ENCODE data around the gene ALOX15B.

Gene ALOX15B

DNA sequence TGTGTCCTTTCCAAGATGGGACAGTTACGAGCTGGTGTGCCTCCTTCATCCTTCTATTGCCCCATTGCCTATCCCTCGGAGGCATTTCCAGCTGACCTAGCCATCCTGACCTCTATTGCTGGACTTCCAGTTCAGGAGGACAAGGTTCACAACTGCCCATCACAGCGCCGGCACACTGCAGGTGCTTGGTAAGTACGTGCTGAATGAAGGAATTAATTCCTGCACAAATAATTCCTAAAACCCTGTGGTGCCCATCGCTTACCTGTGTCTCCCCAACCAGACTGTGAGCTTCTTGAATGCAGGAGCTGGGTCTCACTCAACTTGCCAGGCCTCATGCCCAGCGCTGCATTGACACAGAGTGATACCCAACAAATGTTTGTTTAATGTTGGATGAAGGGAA is 13.0 kb downstream of the ALOX15B start:
- no peak overlapping the region for H3K4me2 ChIP-seq (ENCODE audit: low read depth, low read length, poor library complexity, severe bottlenecking)
- no peak overlapping the region for H2AFZ ChIP-seq (ENCODE audit: low read length)
- H3K9ac ChIP-seq (ENCODE audit: low read depth, low read length, poor library complexity, severe bottlenecking), result no peak overlapping the region
- H3K27me3 ChIP-seq (ENCODE audit: insufficient read depth, low read length, poor library complexity, severe bottlenecking), result no peaks in the 10 kb centered on the region
- H4K20me1 ChIP-seq (ENCODE audit: insufficient read depth, low read length, poor library complexity, severe bottlenecking), result no peaks in the 10 kb centered on the region
- peaks cover 15% of the 10 kb centered on the region for H3K4me1 ChIP-seq (ENCODE audit: insufficient read depth, low read length, poor library complexity, severe bottlenecking)
- no peaks in the 10 kb centered on the region for H3K9me3 ChIP-seq (ENCODE audit: insufficient read depth, low read depth, low read length)
- no peaks in the 10 kb centered on the region for H3K9me2 ChIP-seq (replicated peaks; ENCODE audit: low read depth, low read length)
- no peaks in the 10 kb centered on the region for H3F3A ChIP-seq (ENCODE audit: low read depth)
- no peak overlapping the region for H3K4me3 ChIP-seq (ENCODE audit: low read length, poor library complexity, severe bottlenecking)
- no peaks in the 10 kb centered on the region for H3K79me2 ChIP-seq (ENCODE audit: insufficient read depth, low read length)
- H3K36me3 ChIP-seq (ENCODE audit: insufficient read depth, low read length), result no peaks in the 10 kb centered on the region
- TF ChIP-seq, protein P1, sequence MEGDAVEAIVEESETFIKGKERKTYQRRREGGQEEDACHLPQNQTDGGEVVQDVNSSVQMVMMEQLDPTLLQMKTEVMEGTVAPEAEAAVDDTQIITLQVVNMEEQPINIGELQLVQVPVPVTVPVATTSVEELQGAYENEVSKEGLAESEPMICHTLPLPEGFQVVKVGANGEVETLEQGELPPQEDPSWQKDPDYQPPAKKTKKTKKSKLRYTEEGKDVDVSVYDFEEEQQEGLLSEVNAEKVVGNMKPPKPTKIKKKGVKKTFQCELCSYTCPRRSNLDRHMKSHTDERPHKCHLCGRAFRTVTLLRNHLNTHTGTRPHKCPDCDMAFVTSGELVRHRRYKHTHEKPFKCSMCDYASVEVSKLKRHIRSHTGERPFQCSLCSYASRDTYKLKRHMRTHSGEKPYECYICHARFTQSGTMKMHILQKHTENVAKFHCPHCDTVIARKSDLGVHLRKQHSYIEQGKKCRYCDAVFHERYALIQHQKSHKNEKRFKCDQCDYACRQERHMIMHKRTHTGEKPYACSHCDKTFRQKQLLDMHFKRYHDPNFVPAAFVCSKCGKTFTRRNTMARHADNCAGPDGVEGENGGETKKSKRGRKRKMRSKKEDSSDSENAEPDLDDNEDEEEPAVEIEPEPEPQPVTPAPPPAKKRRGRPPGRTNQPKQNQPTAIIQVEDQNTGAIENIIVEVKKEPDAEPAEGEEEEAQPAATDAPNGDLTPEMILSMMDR (conservative IDR thresholded peaks at IDR 0.05; ENCODE audit: low read length), result no peak
- TF ChIP-seq EZH2phosphoT487 (IDR thresholded peaks at IDR 0.05; ENCODE audit: borderline replicate concordance), result no peak

DNA sequence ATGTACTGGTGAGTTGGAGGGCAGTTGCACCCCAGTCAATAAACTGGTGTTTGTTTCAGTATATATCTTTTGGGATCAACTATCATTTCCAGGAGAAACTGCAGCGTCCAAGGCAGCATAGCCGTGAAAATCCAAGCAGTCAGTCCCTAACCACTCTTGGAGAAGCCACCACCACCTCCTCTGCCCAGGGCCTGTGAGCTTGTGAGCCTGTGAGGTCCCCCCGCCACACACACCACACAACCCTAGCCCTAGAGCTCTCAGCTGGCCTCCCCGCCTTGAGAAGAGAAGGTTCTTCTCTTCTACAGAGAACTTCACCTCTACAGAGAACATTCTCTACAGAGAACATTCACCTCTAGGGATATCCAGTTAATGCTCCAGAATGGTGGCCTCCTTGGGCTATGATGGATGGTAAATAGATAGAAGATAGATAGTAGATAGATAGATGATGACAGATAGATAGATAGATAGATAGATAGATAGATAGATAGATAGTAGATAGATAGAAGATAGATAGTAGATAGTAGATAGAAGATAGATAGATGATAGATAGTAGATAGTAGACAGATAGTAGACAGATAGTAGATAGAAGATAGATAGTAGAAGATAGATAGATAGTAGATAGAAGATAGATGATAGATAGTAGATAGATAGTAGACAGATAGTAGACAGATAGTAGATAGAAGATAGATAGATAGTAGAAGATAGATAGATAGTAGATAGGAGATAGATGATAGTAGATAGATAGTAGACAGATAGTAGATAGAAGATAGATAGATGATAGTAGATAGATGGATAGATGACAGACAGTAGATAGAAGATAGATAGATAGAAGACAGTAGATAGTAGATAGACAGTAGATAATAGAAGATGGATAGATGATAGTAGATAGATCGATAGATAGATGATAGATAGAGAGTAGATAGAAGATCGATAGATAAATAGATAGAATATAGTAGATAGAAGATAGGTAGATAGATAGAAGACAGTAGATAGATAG is 13.7 kb downstream of the ALOX15B start:
- no peaks in the 10 kb centered on the region for H3F3A ChIP-seq (ENCODE audit: low read depth)
- no peak overlapping the region for H3K4me3 ChIP-seq (ENCODE audit: low read length, poor library complexity, severe bottlenecking)
- no peaks in the 10 kb centered on the region for H4K20me1 ChIP-seq (ENCODE audit: insufficient read depth, low read length, poor library complexity, severe bottlenecking)
- no peaks in the 10 kb centered on the region for H3K79me2 ChIP-seq (ENCODE audit: insufficient read depth, low read length)
- no peaks in the 10 kb centered on the region for H3K36me3 ChIP-seq (ENCODE audit: insufficient read depth, low read length)
- H3K4me1 ChIP-seq (ENCODE audit: insufficient read depth, low read length, poor library complexity, severe bottlenecking), result peaks cover 22% of the 10 kb centered on the region
- no peak overlapping the region for H3K4me2 ChIP-seq (ENCODE audit: low read depth, low read length, poor library complexity, severe bottlenecking)
- no peaks in the 10 kb centered on the region for H3K9me2 ChIP-seq (replicated peaks; ENCODE audit: low read depth, low read length)
- no peaks in the 10 kb centered on the region for H3K27me3 ChIP-seq (ENCODE audit: insufficient read depth, low read length, poor library complexity, severe bottlenecking)
- H2AFZ ChIP-seq (ENCODE audit: low read length), result no peak overlapping the region
- no peak overlapping the region for H3K9ac ChIP-seq (ENCODE audit: low read depth, low read length, poor library complexity, severe bottlenecking)
- no peaks in the 10 kb centered on the region for H3K9me3 ChIP-seq (ENCODE audit: insufficient read depth, low read depth, low read length)
- TF ChIP-seq, protein P1 (conservative IDR thresholded peaks at IDR 0.05; ENCODE audit: low read length), result no peak
- TF ChIP-seq EZH2phosphoT487 (IDR thresholded peaks at IDR 0.05; ENCODE audit: borderline replicate concordance), result no peak

DNA sequence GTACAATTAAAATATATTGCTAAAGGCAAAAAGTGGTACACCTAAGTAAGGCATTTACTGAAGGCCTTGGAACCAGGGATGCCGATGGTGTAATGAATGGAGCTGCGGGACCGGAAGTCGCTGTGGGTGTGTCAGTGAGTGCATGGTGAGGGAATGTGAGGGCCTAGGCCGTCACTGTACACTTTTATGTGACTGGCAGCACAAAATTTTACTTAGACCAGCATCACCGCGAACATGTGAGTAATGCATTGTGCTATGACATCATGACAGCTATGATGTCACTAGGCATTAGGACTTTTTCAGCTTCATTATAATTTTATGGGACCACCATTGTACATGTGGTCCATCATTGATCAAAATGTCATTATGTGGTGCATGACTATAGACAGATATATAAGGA is 14.7 kb downstream of the ALOX15B start:
- Histone ChIP-seq H4K20me1 (ENCODE audit: insufficient read depth, low read length, poor library complexity, severe bottlenecking) (no peaks in the 10 kb centered on the region), H3K9me2 (replicated peaks; ENCODE audit: low read depth, low read length) (no peaks in the 10 kb centered on the region), H3K9me3 (ENCODE audit: insufficient read depth, low read depth, low read length) (no peaks in the 10 kb centered on the region), H3F3A (ENCODE audit: low read depth) (no peaks in the 10 kb centered on the region), H3K27me3 (ENCODE audit: insufficient read depth, low read length, poor library complexity, severe bottlenecking) (no peaks in the 10 kb centered on the region), H2AFZ (ENCODE audit: low read length) (no peak overlapping the region), H3K4me1 (ENCODE audit: insufficient read depth, low read length, poor library complexity, severe bottlenecking) (peaks cover 27% of the 10 kb centered on the region), H3K79me2 (ENCODE audit: insufficient read depth, low read length) (no peaks in the 10 kb centered on the region), H3K9ac (ENCODE audit: low read depth, low read length, poor library complexity, severe bottlenecking) (no peak overlapping the region), H3K4me3 (ENCODE audit: low read length, poor library complexity, severe bottlenecking) (no peak overlapping the region), H3K36me3 (ENCODE audit: insufficient read depth, low read length) (no peaks in the 10 kb centered on the region), H3K4me2 (ENCODE audit: low read depth, low read length, poor library complexity, severe bottlenecking) (no peak overlapping the region)
- TF ChIP-seq, protein P1 (conservative IDR thresholded peaks at IDR 0.05; ENCODE audit: low read length), result no peak
- no peak for TF ChIP-seq EZH2phosphoT487 (IDR thresholded peaks at IDR 0.05; ENCODE audit: borderline replicate concordance)

Data from Loucy (cell line).